ENCODE measurements around the gene MS4A4E.

DNA sequence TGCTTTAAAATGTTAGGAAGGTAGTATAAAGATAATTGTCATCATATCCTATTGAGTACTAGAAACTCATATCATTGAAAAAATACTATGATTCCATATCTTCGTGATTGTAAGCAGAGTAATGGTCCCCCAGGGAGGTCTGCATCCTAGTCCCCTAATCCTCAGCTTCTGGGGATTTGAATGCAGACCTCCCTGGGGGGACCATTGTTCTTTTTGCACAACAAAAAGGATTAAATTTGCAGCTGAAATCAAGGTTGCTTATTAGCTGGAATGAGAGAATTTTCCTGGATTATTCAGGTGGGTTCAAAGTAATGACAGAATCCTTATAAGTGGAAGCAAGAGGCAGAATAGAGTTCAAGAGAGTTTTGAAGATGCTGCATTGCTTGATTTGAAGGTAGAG, 34.0 kb downstream of the MS4A4E start:
- TF ChIP-seq, protein P1, sequence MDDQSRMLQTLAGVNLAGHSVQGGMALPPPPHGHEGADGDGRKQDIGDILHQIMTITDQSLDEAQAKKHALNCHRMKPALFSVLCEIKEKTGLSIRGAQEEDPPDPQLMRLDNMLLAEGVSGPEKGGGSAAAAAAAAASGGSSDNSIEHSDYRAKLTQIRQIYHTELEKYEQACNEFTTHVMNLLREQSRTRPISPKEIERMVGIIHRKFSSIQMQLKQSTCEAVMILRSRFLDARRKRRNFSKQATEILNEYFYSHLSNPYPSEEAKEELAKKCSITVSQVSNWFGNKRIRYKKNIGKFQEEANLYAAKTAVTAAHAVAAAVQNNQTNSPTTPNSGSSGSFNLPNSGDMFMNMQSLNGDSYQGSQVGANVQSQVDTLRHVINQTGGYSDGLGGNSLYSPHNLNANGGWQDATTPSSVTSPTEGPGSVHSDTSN (CRISPR knock-in tag; IDR thresholded peaks at IDR 0.05) = no peak
- TF ChIP-seq, protein P2, sequence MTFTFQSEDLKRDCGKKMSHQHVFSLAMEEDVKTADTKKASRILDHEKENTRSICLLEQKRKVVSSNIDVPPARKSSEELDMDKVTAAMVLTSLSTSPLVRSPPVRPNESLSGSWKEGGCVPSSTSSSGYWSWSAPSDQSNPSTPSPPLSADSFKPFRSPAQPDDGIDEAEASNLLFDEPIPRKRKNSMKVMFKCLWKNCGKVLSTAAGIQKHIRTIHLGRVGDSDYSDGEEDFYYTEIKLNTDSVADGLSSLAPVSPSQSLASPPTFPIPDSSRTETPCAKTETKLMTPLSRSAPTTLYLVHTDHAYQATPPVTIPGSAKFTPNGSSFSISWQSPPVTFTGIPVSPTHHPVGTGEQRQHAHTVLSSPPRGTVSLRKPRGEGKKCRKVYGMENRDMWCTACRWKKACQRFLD (tag by site-specific recombination; IDR thresholded peaks at IDR 0.05) = no peak
- TF ChIP-seq, protein P3, sequence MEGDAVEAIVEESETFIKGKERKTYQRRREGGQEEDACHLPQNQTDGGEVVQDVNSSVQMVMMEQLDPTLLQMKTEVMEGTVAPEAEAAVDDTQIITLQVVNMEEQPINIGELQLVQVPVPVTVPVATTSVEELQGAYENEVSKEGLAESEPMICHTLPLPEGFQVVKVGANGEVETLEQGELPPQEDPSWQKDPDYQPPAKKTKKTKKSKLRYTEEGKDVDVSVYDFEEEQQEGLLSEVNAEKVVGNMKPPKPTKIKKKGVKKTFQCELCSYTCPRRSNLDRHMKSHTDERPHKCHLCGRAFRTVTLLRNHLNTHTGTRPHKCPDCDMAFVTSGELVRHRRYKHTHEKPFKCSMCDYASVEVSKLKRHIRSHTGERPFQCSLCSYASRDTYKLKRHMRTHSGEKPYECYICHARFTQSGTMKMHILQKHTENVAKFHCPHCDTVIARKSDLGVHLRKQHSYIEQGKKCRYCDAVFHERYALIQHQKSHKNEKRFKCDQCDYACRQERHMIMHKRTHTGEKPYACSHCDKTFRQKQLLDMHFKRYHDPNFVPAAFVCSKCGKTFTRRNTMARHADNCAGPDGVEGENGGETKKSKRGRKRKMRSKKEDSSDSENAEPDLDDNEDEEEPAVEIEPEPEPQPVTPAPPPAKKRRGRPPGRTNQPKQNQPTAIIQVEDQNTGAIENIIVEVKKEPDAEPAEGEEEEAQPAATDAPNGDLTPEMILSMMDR (tag by site-specific recombination; IDR thresholded peaks at IDR 0.05) = no peak
- TF ChIP-seq ZFP37 (tag by site-specific recombination; IDR thresholded peaks at IDR 0.05) = no peak
- TF ChIP-seq, protein P4, sequence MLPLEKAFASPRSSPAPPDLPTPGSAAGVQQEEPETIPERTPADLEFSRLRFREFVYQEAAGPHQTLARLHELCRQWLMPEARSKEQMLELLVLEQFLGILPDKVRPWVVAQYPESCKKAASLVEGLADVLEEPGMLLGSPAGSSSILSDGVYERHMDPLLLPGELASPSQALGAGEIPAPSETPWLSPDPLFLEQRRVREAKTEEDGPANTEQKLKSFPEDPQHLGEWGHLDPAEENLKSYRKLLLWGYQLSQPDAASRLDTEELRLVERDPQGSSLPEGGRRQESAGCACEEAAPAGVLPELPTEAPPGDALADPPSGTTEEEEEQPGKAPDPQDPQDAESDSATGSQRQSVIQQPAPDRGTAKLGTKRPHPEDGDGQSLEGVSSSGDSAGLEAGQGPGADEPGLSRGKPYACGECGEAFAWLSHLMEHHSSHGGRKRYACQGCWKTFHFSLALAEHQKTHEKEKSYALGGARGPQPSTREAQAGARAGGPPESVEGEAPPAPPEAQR (tag by site-specific recombination; IDR thresholded peaks at IDR 0.05) = no peak
- no peak for TF ChIP-seq ZNF558 (tag by site-specific recombination; IDR thresholded peaks at IDR 0.05)
- TF ChIP-seq KLF10 (tag by site-specific recombination; IDR thresholded peaks at IDR 0.05) = no peak

Measured in HEK293 (cell line).